ENCODE data around the gene SGMS1. TPM values are rescaled to one million over a fixed set of nuclear protein-coding genes. Genes with fewer than 3 reads are reported as not detected.

Gene SGMS1
- total RNA-seq, 1 donor = 68.0 TPM

- Histone ChIP-seq H3K4me3 (ENCODE audit: insufficient read depth, low read length) (no peak overlapping the region), H3K79me2 (ENCODE audit: insufficient read depth, low read length) (no peaks in the 10 kb centered on the region), H3K27me3 (ENCODE audit: insufficient read depth, low read length) (no peaks in the 10 kb centered on the region), H2AFZ (ENCODE audit: low read length) (no peak overlapping the region), H4K20me1 (ENCODE audit: insufficient read depth, low read length) (no peaks in the 10 kb centered on the region), H3K9me3 (ENCODE audit: low read depth, low read length) (no peaks in the 10 kb centered on the region), H3K27ac (ENCODE audit: low read depth, low read length) (no peak overlapping the region), H3K4me1 (ENCODE audit: insufficient read depth, low read length) (peaks cover 20% of the 10 kb centered on the region), H3K36me3 (ENCODE audit: insufficient read depth, low read length) (no peaks in the 10 kb centered on the region), H3K4me2 (ENCODE audit: insufficient read depth, low read length) (no peak overlapping the region)
- DNase-seq (ENCODE audit: insufficient read length, low spot score, missing footprints) = no peak
- TF ChIP-seq CTCF (IDR thresholded peaks at IDR 0.05; ENCODE audit: extremely low read depth, low read depth, low read length) = no peak
These were observed 16.5 kb upstream of the SGMS1 start for GRCh38 chr10:50640238-50640637.

- Histone ChIP-seq H3K27ac (ENCODE audit: low read depth, low read length) (no peak overlapping the region), H3K36me3 (ENCODE audit: insufficient read depth, low read length) (no peaks in the 10 kb centered on the region), H3K4me1 (ENCODE audit: insufficient read depth, low read length) (peaks cover 26% of the 10 kb centered on the region), H3K4me3 (ENCODE audit: insufficient read depth, low read length) (peak overlapping the region; percentile 27), H2AFZ (ENCODE audit: low read length) (peak overlapping the region; percentile 41), H3K79me2 (ENCODE audit: insufficient read depth, low read length) (no peaks in the 10 kb centered on the region), H3K9me3 (ENCODE audit: low read depth, low read length) (no peaks in the 10 kb centered on the region), H3K27me3 (ENCODE audit: insufficient read depth, low read length) (no peaks in the 10 kb centered on the region), H4K20me1 (ENCODE audit: insufficient read depth, low read length) (no peaks in the 10 kb centered on the region), H3K4me2 (ENCODE audit: insufficient read depth, low read length) (peak overlapping the region; percentile 62)
- TF ChIP-seq CTCF (IDR thresholded peaks at IDR 0.05; ENCODE audit: extremely low read depth, low read depth, low read length) = no peak
- DNase-seq (ENCODE audit: insufficient read length, low spot score, missing footprints) = no peak
These were observed 13.1 kb upstream of the SGMS1 start for GRCh38 chr10:50636618-50637579.

GRCh38 chr10:50635286-50635685 is 11.5 kb upstream of the SGMS1 start:
- Histone ChIP-seq H3K27me3 (ENCODE audit: insufficient read depth, low read length) (no peaks in the 10 kb centered on the region), H2AFZ (ENCODE audit: low read length) (no peak overlapping the region), H3K36me3 (ENCODE audit: insufficient read depth, low read length) (no peaks in the 10 kb centered on the region), H3K79me2 (ENCODE audit: insufficient read depth, low read length) (no peaks in the 10 kb centered on the region), H4K20me1 (ENCODE audit: insufficient read depth, low read length) (no peaks in the 10 kb centered on the region), H3K27ac (ENCODE audit: low read depth, low read length) (no peak overlapping the region), H3K4me1 (ENCODE audit: insufficient read depth, low read length) (peaks cover 26% of the 10 kb centered on the region), H3K4me3 (ENCODE audit: insufficient read depth, low read length) (no peak overlapping the region), H3K9me3 (ENCODE audit: low read depth, low read length) (no peaks in the 10 kb centered on the region), H3K4me2 (ENCODE audit: insufficient read depth, low read length) (peak overlapping the region; percentile 49)
- DNase-seq (ENCODE audit: insufficient read length, low spot score, missing footprints) = peak; percentile 91
- TF ChIP-seq CTCF (IDR thresholded peaks at IDR 0.05; ENCODE audit: extremely low read depth, low read depth, low read length) = no peak

GRCh38 chr10:50634479-50634878 is 10.7 kb upstream of the SGMS1 start:
- no peak overlapping the region for H3K4me2 ChIP-seq (ENCODE audit: insufficient read depth, low read length)
- no peaks in the 10 kb centered on the region for H3K79me2 ChIP-seq (ENCODE audit: insufficient read depth, low read length)
- H3K4me3 ChIP-seq (ENCODE audit: insufficient read depth, low read length) = no peak overlapping the region
- peaks cover 26% of the 10 kb centered on the region for H3K4me1 ChIP-seq (ENCODE audit: insufficient read depth, low read length)
- no peak for DNase-seq (ENCODE audit: insufficient read length, low spot score, missing footprints)
- H3K27me3 ChIP-seq (ENCODE audit: insufficient read depth, low read length) = no peaks in the 10 kb centered on the region
- no peaks in the 10 kb centered on the region for H3K9me3 ChIP-seq (ENCODE audit: low read depth, low read length)
- TF ChIP-seq CTCF (IDR thresholded peaks at IDR 0.05; ENCODE audit: extremely low read depth, low read depth, low read length) = no peak
- no peaks in the 10 kb centered on the region for H4K20me1 ChIP-seq (ENCODE audit: insufficient read depth, low read length)
- H3K36me3 ChIP-seq (ENCODE audit: insufficient read depth, low read length) = no peaks in the 10 kb centered on the region
- H3K27ac ChIP-seq (ENCODE audit: low read depth, low read length) = no peak overlapping the region
- H2AFZ ChIP-seq (ENCODE audit: low read length) = no peak overlapping the region
